Glomerular endothelial cell (primary cell): ENCODE data around the gene TTC39A. TPM values are rescaled to one million over a fixed set of nuclear protein-coding genes. Genes with fewer than 3 reads are reported as not detected.

ENCODE experiments used
- DNase-seq: peaks from one replicate; pipeline ENCODE4 v3.0.0-alpha.2; 2011; ENCODE audit warnings: low read depth, low spot score; ENCODE audit errors: extremely low read depth
- total RNA-seq: library from RNA; depleted of rRNA; stranded (reverse); fragments of >200 nt; gene quantifications from 2 replicates; pipeline ENCODE4 v1.2.3, GENCODE V29; 2015

The TTC39A gene
- total RNA-seq: 2.6 and 7.2 TPM in 2 replicates

GRCh38 chr1:51330331-51331201, at the start of gene TTC39A:
TTC39A (minus strand) TSS chr1:51330562; CDS start chr1:51330477, 85 bp downstream.
- DNase-seq: no peak

GRCh38 chr1:51378871-51379270, 48.5 kb upstream of the TTC39A start:
- no peak for DNase-seq

- no peak for DNase-seq
Measured at GRCh38 chr1:51373898-51374297, 43.5 kb upstream of the TTC39A start.

- DNase-seq: no peak
Measured at GRCh38 chr1:51372561-51372960, 42.2 kb upstream of the TTC39A start.

- no peak for DNase-seq
Measured at GRCh38 chr1:51369171-51369570, 38.8 kb upstream of the TTC39A start.

GRCh38 chr1:51365774-51366173, 35.4 kb upstream of the TTC39A start:
- no peak for DNase-seq

GRCh38 chr1:51359879-51360278, 29.5 kb upstream of the TTC39A start:
- DNase-seq: no peak

- no peak for DNase-seq
Measured at GRCh38 chr1:51355382-51355781, 25.0 kb upstream of the TTC39A start.

GRCh38 chr1:51354416-51354815, 24.1 kb upstream of the TTC39A start:
- DNase-seq: no peak

GRCh38 chr1:51351907-51352306, 21.5 kb upstream of the TTC39A start:
- no peak for DNase-seq

GRCh38 chr1:51349862-51350261, 19.5 kb upstream of the TTC39A start:
- no peak for DNase-seq

GRCh38 chr1:51348147-51348527, 17.8 kb upstream of the TTC39A start:
- DNase-seq: no peak

GRCh38 chr1:51347398-51348146, 17.2 kb upstream of the TTC39A start:
- DNase-seq: no peak

- no peak for DNase-seq
Measured at GRCh38 chr1:51346086-51346942, 16.0 kb upstream of the TTC39A start.

- DNase-seq: no peak
Measured at GRCh38 chr1:51345300-51345687, 14.9 kb upstream of the TTC39A start.

GRCh38 chr1:51344602-51345299, 14.4 kb upstream of the TTC39A start:
- DNase-seq: no peak

GRCh38 chr1:51344276-51344601, 13.9 kb upstream of the TTC39A start:
- no peak for DNase-seq

- no peak for DNase-seq
Measured at GRCh38 chr1:51343624-51344023, 13.3 kb upstream of the TTC39A start.

GRCh38 chr1:51342591-51343206, 12.3 kb upstream of the TTC39A start:
- DNase-seq: no peak

- no peak for DNase-seq
Measured at GRCh38 chr1:51341876-51342496, 11.6 kb upstream of the TTC39A start.
